Karpas-422 (cell line): Measurements from ENCODE around the gene MARCHF5. TPM values are rescaled to one million over a fixed set of nuclear protein-coding genes. Genes with fewer than 3 reads are reported as not detected.

Source experiments
- DNase-seq: peaks from one replicate; pipeline ENCODE4 v3.0.0-alpha.2; 2015
- H2AFZ ChIP-seq: fragments of 200-600 bp; sonication (generic); 2 replicates; pipeline ENCODE4 v1.6.1; 2014; ENCODE audit warnings: antibody characterized with exemption, low read length, mixed read lengths
- H3K27ac ChIP-seq: fragments of 200-600 bp; sonication (generic); 2 replicates; pipeline ENCODE4 v1.5.1; 2014; ENCODE audit warnings: mild to moderate bottlenecking, low read length, moderate library complexity
- H3K27me3 ChIP-seq: fragments of 200-600 bp; sonication (generic); 2 replicates; pipeline ENCODE4 v1.6.1; 2014; ENCODE audit warnings: low read length, mixed read lengths
- H3K36me3 ChIP-seq: fragments of 200-600 bp; sonication (generic); 2 replicates; pipeline ENCODE4 v1.6.1; 2014; ENCODE audit warnings: low read length, mixed read lengths; ENCODE audit not compliant: insufficient read depth
- H3K4me1 ChIP-seq: fragments of 200-600 bp; sonication (generic); 2 replicates; pipeline ENCODE4 v1.6.1; 2014; ENCODE audit warnings: mild to moderate bottlenecking, low read length, mixed read lengths
- H3K4me2 ChIP-seq: fragments of 200-600 bp; sonication (generic); 2 replicates; pipeline ENCODE4 v1.6.1; 2014; ENCODE audit warnings: low read length, low read depth, mild to moderate bottlenecking; ENCODE audit not compliant: poor library complexity, severe bottlenecking
- H3K4me3 ChIP-seq: fragments of 200-600 bp; sonication (generic); 2 replicates; pipeline ENCODE4 v1.5.1; 2014; ENCODE audit warnings: mild to moderate bottlenecking, antibody characterized with exemption, low read length, mixed read lengths
- H3K79me2 ChIP-seq: fragments of 200-600 bp; sonication (generic); 2 replicates; pipeline ENCODE4 v1.6.1; 2014; ENCODE audit warnings: mild to moderate bottlenecking, low read length, mixed read lengths
- H3K9ac ChIP-seq: fragments of 200-600 bp; sonication (generic); 2 replicates; pipeline ENCODE4 v1.6.0; 2014; ENCODE audit warnings: low read length
- H3K9me2 ChIP-seq: fragments of 200-600 bp; sonication (generic), shearing (Covaris generic); replicated peaks from 2 replicates; pipeline ENCODE4 v1.6.0; 2014; ENCODE audit warnings: mild to moderate bottlenecking, low read length, moderate library complexity; ENCODE audit not compliant: insufficient read depth
- H3K9me3 ChIP-seq: fragments of 300-700, 200-600 bp; sonication (generic); 2 replicates; pipeline ENCODE4 v1.6.1; 2014; ENCODE audit warnings: low read length, mixed read lengths
- H4K20me1 ChIP-seq: fragments of 200-600 bp; sonication (generic); 2 replicates; pipeline ENCODE4 v1.6.1; 2014; ENCODE audit warnings: mild to moderate bottlenecking, antibody characterized with exemption, low read length, low read depth; ENCODE audit not compliant: insufficient read depth
- total RNA-seq: library from RNA; depleted of rRNA; stranded (reverse); fragments of >200 nt; shearing (Covaris generic); gene quantifications from 2 replicates; pipeline ENCODE4 v1.2.3, GENCODE V29; 2014; ENCODE audit warnings: low replicate concordance

The MARCHF5 gene
- total RNA-seq, 1 experiment from 2014 or later: 7.6 TPM

GRCh38 chr10:92265687-92266258 is 25.2 kb upstream of the MARCHF5 start:
- DNase-seq: no peak
- Histone ChIP-seq H2AFZ (no peak overlapping the region), H3K9me2 (no peaks in the 10 kb centered on the region), H3K27me3 (no peaks in the 10 kb centered on the region), H3K4me1 (peaks cover 4% of the 10 kb centered on the region), H3K27ac (no peak overlapping the region), H3K9me3 (no peaks in the 10 kb centered on the region), H3K9ac (no peak overlapping the region), H3K36me3 (no peaks in the 10 kb centered on the region), H4K20me1 (no peaks in the 10 kb centered on the region), H3K4me3 (no peak overlapping the region), H3K4me2 (no peak overlapping the region), H3K79me2 (no peaks in the 10 kb centered on the region)

GRCh38 chr10:92267343-92267742 is 23.6 kb upstream of the MARCHF5 start:
- Histone ChIP-seq H4K20me1 (no peaks in the 10 kb centered on the region), H3K4me2 (no peak overlapping the region), H3K9me2 (no peaks in the 10 kb centered on the region), H3K36me3 (no peaks in the 10 kb centered on the region), H3K27me3 (no peaks in the 10 kb centered on the region), H2AFZ (no peak overlapping the region), H3K4me3 (no peak overlapping the region), H3K9ac (no peak overlapping the region), H3K27ac (no peak overlapping the region), H3K4me1 (peaks cover 4% of the 10 kb centered on the region), H3K9me3 (no peaks in the 10 kb centered on the region), H3K79me2 (no peaks in the 10 kb centered on the region)
- no peak for DNase-seq

- Histone ChIP-seq H2AFZ (no peak overlapping the region), H3K4me2 (no peak overlapping the region), H3K27ac (no peak overlapping the region), H3K79me2 (no peaks in the 10 kb centered on the region), H3K27me3 (no peaks in the 10 kb centered on the region), H3K4me1 (peaks cover 4% of the 10 kb centered on the region), H3K9me2 (no peaks in the 10 kb centered on the region), H3K4me3 (no peak overlapping the region), H3K9ac (no peak overlapping the region), H4K20me1 (no peaks in the 10 kb centered on the region), H3K9me3 (no peaks in the 10 kb centered on the region), H3K36me3 (no peaks in the 10 kb centered on the region)
- no peak for DNase-seq
These were observed 22.2 kb upstream of the MARCHF5 start for GRCh38 chr10:92268748-92269147.

GRCh38 chr10:92274071-92274470 is 16.9 kb upstream of the MARCHF5 start:
- Histone ChIP-seq H3K36me3 (no peaks in the 10 kb centered on the region), H3K4me1 (no peaks in the 10 kb centered on the region), H4K20me1 (no peaks in the 10 kb centered on the region), H3K4me3 (no peak overlapping the region), H3K27me3 (no peaks in the 10 kb centered on the region), H2AFZ (no peak overlapping the region), H3K79me2 (no peaks in the 10 kb centered on the region), H3K4me2 (no peak overlapping the region), H3K9me3 (no peaks in the 10 kb centered on the region), H3K9me2 (no peaks in the 10 kb centered on the region), H3K27ac (no peak overlapping the region), H3K9ac (no peak overlapping the region)
- no peak for DNase-seq

GRCh38 chr10:92278996-92279696 is 11.8 kb upstream of the MARCHF5 start:
- no peak overlapping the region for H3K4me3 ChIP-seq
- no peaks in the 10 kb centered on the region for H3K9me3 ChIP-seq
- no peaks in the 10 kb centered on the region for H4K20me1 ChIP-seq
- no peaks in the 10 kb centered on the region for H3K36me3 ChIP-seq
- no peak overlapping the region for H3K27ac ChIP-seq
- no peaks in the 10 kb centered on the region for H3K27me3 ChIP-seq
- no peak for DNase-seq
- no peaks in the 10 kb centered on the region for H3K9me2 ChIP-seq
- no peaks in the 10 kb centered on the region for H3K79me2 ChIP-seq
- H3K4me2 ChIP-seq: no peak overlapping the region
- H3K4me1 ChIP-seq: no peaks in the 10 kb centered on the region
- no peak overlapping the region for H2AFZ ChIP-seq
- no peak overlapping the region for H3K9ac ChIP-seq

DNA sequence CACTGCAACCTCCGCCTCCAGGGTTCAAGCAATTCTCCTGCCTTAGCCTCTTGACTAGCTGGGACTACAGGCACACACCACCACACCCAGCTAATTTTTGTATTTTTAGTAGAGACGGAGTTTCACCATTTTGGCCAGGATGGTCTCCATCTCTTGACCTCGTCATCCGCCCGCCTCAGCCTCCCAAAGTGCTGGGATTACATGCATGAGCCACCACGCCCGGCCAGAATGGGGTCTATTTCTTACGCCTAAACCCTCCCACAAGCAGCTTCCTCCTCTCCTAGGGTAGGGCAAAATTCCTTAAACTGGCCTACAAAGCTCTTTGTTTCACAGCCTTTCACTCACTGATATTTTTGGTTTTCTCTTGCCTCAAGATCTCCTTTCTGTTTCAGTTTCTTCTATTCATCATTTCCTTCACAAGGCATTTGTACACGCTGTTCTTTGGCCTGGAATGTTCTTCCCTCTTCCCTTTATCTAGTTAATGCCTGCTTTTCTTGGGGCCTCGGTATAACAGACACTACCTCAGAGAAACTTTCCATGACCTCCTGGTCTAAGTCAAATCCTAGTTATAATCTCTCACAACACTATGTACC is 6.8 kb upstream of the MARCHF5 start:
- Histone ChIP-seq H2AFZ (no peak overlapping the region), H3K4me1 (no peaks in the 10 kb centered on the region), H3K4me3 (no peak overlapping the region), H3K36me3 (no peaks in the 10 kb centered on the region), H3K27me3 (no peaks in the 10 kb centered on the region), H3K79me2 (no peaks in the 10 kb centered on the region), H3K4me2 (no peak overlapping the region), H4K20me1 (no peaks in the 10 kb centered on the region), H3K27ac (no peak overlapping the region), H3K9ac (no peak overlapping the region), H3K9me2 (no peaks in the 10 kb centered on the region), H3K9me3 (no peaks in the 10 kb centered on the region)
- DNase-seq: no peak

DNA sequence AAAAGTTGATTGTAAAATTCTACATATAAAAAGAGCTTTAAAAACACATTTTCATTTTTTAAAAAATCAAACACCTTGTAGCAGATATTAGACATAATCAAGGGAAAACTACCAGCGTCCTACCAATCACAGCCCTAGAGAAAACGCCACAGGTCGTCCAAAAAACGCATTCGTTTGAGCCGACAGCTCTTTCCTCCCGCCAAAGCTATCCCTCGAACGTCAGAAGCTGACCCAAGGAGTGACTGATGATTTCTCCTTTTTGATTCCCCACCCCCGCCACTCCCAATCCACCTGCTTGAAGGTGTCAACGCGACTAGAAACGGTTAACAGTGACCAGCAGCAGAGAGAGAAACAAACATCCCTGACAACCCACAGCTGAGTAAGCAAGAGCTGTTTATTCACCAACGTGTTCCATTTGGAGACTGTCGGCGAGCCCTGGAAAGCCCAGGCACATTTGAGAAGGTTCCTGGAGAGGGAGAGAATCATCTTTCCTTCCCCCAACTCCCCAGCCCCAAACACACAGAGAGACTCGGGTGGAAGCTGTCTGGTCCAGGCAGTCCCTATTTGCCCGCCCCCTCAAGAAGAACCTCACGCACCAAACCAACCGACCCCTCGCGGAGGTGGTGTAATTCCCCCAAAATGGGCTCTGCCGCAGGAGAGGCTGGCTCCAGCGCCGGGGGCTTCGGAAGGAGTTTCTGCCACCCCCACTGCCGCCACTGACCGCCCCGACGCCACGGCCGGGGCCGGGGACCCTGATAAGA is 711 bp upstream of the MARCHF5 start:
- Histone ChIP-seq H3K27ac (no peak overlapping the region), H3K4me1 (peaks cover 13% of the 10 kb centered on the region), H3K4me2 (peak overlapping the region; percentile 88), H3K79me2 (peaks cover 39% of the 10 kb centered on the region), H3K36me3 (no peaks in the 10 kb centered on the region), H4K20me1 (no peaks in the 10 kb centered on the region), H3K9ac (peak overlapping the region; percentile 94), H3K4me3 (peak overlapping the region; percentile 87), H2AFZ (peak overlapping the region; percentile 94), H3K27me3 (no peaks in the 10 kb centered on the region), H3K9me2 (no peaks in the 10 kb centered on the region), H3K9me3 (no peaks in the 10 kb centered on the region)
- DNase-seq: no peak

DNA sequence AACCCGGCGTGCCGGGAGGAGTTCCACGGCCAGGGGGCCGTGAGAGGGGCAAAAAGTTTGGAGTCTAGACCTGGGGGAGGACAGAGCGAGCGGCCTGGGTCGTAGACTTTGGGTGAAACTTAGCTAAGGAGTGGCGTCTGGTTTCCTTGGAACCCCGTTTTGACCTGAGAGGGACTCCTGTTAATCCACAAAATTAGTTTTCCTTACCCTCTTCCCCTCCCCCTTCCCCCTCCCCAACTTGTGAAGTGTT is 574 bp downstream of the MARCHF5 start:
- DNase-seq: peak; percentile 42
- Histone ChIP-seq H3K79me2 (peaks cover 50% of the 10 kb centered on the region), H3K9me2 (no peaks in the 10 kb centered on the region), H3K9me3 (no peaks in the 10 kb centered on the region), H3K27ac (peak overlapping the region; percentile 54), H3K4me1 (peaks cover 16% of the 10 kb centered on the region), H4K20me1 (no peaks in the 10 kb centered on the region), H3K36me3 (no peaks in the 10 kb centered on the region), H2AFZ (peak overlapping the region; percentile 50; the same call in 1 of the 2 replicates), H3K27me3 (no peaks in the 10 kb centered on the region), H3K4me3 (peak overlapping the region; percentile 87), H3K9ac (peak overlapping the region; percentile 94), H3K4me2 (peak overlapping the region; percentile 63)
